ENCODE results near the gene GGTLC2.

Gene GGTLC2

DNA sequence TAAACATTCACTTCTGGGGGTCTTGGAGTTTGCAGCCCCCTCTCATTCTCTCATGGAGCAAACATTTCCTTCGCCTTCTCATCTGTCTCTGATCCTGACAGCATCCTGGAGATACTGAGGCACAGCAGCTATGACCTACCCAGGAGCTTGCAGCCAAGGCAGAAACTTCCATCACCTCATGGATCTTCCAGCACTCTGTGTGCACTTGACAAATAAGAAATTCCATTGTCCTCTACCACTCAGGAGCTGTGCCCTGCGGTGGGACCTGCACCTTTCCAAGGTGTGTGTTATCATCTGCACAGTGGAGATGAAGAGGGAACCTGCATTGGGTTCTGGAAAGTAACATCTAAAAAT is 49.1 kb downstream of the GGTLC2 start:
- H3K4me3 ChIP-seq (ENCODE audit: low read length) = no peak overlapping the region
- no peaks in the 10 kb centered on the region for H3K4me1 ChIP-seq (ENCODE audit: insufficient read depth, low read length)
- no peaks in the 10 kb centered on the region for H3K36me3 ChIP-seq (ENCODE audit: insufficient read depth, low read length)
- H3K27me3 ChIP-seq (ENCODE audit: insufficient read depth, low read length) = peaks cover 4% of the 10 kb centered on the region
- H2AFZ ChIP-seq (ENCODE audit: low read depth, low read length) = no peak overlapping the region
- H3K9me3 ChIP-seq (ENCODE audit: low read length) = no peaks in the 10 kb centered on the region

DNA sequence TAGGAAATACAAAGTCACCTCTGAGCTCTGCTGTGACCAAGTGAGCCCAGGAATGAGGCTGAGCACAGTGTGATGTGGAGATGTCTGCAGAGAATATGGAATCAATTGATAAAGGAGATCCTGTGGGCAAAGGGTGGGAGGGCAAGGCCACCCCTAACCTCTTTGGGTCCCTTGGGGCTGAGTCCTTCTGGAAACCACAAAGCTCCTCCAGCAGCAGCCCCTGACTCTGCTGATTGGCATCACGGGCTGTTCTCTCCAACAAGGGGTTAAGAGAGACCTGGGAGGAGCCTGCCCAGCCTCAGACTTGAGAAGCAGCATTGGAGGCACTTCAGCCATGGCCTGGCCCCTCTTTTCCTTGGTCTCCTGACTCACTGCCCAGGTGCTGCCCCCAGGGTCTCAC is 49.7 kb downstream of the GGTLC2 start:
- no peaks in the 10 kb centered on the region for H3K9me3 ChIP-seq (ENCODE audit: low read length)
- no peaks in the 10 kb centered on the region for H3K4me1 ChIP-seq (ENCODE audit: insufficient read depth, low read length)
- no peak overlapping the region for H2AFZ ChIP-seq (ENCODE audit: low read depth, low read length)
- peaks cover 4% of the 10 kb centered on the region for H3K27me3 ChIP-seq (ENCODE audit: insufficient read depth, low read length)
- no peaks in the 10 kb centered on the region for H3K36me3 ChIP-seq (ENCODE audit: insufficient read depth, low read length)
- no peak overlapping the region for H3K4me3 ChIP-seq (ENCODE audit: low read length)

DNA sequence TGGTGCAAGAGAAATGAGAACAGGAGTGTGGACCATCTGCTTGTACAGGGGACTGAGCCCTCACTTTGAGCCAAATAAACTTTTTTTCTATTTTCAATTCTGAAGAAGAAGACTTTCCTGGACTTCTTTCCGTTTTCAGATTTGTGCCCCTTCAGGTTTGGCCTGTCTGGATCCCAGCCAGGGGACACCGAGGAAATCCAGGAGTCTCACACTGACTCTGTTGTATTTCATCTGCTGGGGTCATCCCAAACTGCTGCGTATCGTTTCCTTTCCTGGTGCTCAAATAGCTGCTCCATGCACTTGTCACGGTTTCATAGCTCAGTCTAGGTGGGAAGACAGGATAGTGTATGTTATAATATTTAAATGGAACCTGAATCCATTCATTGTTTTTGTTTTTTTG is 51.7 kb downstream of the GGTLC2 start:
- no peak overlapping the region for H3K4me3 ChIP-seq (ENCODE audit: low read length)
- H3K36me3 ChIP-seq (ENCODE audit: insufficient read depth, low read length) = no peaks in the 10 kb centered on the region
- no peaks in the 10 kb centered on the region for H3K9me3 ChIP-seq (ENCODE audit: low read length)
- no peaks in the 10 kb centered on the region for H3K4me1 ChIP-seq (ENCODE audit: insufficient read depth, low read length)
- H2AFZ ChIP-seq (ENCODE audit: low read depth, low read length) = no peak overlapping the region
- peaks cover 4% of the 10 kb centered on the region for H3K27me3 ChIP-seq (ENCODE audit: insufficient read depth, low read length)
